Measurements from ENCODE around the gene PHF11. TPM values are rescaled to one million over a fixed set of nuclear protein-coding genes. Genes with fewer than 3 reads are reported as not detected.

Gene PHF11
- total RNA-seq, 4 donors from 2014 or later = 4.2 to 32.1 (median 18.7) TPM

- in situ Hi-C loops (cut with MboI; ENCODE audit: low pct_ligation_motif_present in 1 of 4, low pct_unique_long_range_greater_than_20kb in 1 of 4, low sequenced_read_pairs in 3 of 4) = no loop called here
- TF ChIP-seq POLR2AphosphoS5 (IDR thresholded peaks at IDR 0.05) (no peak), POLR2A (IDR thresholded peaks at IDR 0.05) (no peak), EP300 (IDR thresholded peaks at IDR 0.05; ENCODE audit: low read depth) (no peak)
- TF ChIP-seq, protein P1, sequence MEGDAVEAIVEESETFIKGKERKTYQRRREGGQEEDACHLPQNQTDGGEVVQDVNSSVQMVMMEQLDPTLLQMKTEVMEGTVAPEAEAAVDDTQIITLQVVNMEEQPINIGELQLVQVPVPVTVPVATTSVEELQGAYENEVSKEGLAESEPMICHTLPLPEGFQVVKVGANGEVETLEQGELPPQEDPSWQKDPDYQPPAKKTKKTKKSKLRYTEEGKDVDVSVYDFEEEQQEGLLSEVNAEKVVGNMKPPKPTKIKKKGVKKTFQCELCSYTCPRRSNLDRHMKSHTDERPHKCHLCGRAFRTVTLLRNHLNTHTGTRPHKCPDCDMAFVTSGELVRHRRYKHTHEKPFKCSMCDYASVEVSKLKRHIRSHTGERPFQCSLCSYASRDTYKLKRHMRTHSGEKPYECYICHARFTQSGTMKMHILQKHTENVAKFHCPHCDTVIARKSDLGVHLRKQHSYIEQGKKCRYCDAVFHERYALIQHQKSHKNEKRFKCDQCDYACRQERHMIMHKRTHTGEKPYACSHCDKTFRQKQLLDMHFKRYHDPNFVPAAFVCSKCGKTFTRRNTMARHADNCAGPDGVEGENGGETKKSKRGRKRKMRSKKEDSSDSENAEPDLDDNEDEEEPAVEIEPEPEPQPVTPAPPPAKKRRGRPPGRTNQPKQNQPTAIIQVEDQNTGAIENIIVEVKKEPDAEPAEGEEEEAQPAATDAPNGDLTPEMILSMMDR (IDR thresholded peaks at IDR 0.05) = no peak
- no peak for DNase-seq
Measured at GRCh38 chr13:49456156-49456555, 39.6 kb upstream of the PHF11 start.

GRCh38 chr13:49457221-49457620 lies 38.5 kb upstream of the PHF11 start:
- WGBS, 2 donors (ENCODE audit: low coverage in 1 of 2) = 75 to 81% methylated on average over 7 of the region's 7 CpGs
- no peak for DNase-seq
- Histone ChIP-seq H3K4me3 (no peak overlapping the region), H3K36me3 (peaks cover 0 to 23% (median 10%) of the 10 kb centered on the region in 4 donors), H3K4me1 (peaks cover 0 to 28% (median 1%) of the 10 kb centered on the region in 4 donors), H3K9me3 (no peaks in the 10 kb centered on the region), H3K27ac (no peak overlapping the region), H3K27me3 (no peaks in the 10 kb centered on the region)
- in situ Hi-C loops (cut with MboI; ENCODE audit: low pct_ligation_motif_present in 1 of 4, low pct_unique_long_range_greater_than_20kb in 1 of 4, low sequenced_read_pairs in 3 of 4) = no loop called here
- TF ChIP-seq POLR2A (IDR thresholded peaks at IDR 0.05) (no peak), EP300 (IDR thresholded peaks at IDR 0.05; ENCODE audit: low read depth) (no peak), POLR2AphosphoS5 (IDR thresholded peaks at IDR 0.05) (no peak)
- TF ChIP-seq, protein P1 (IDR thresholded peaks at IDR 0.05) = no peak
- intact Hi-C loops (cut with DNase I; ENCODE audit: low total_unique reads) = no loop called here

More at GRCh38 chr13:49456156-49456555, 39.6 kb upstream of the PHF11 start:
- Histone ChIP-seq H3K9me3 (no peaks in the 10 kb centered on the region), H3K4me3 (no peak overlapping the region), H3K36me3 (peaks cover 0 to 12% (median 3%) of the 10 kb centered on the region in 4 donors), H3K27ac (no peak overlapping the region), H3K4me1 (peaks cover 0 to 28% (median 1%) of the 10 kb centered on the region in 4 donors), H3K27me3 (no peaks in the 10 kb centered on the region)
- intact Hi-C loops (cut with DNase I; ENCODE audit: low total_unique reads) = no loop called here
- WGBS, 2 donors (ENCODE audit: low coverage in 1 of 2) = 79 to 95% methylated on average over 1 of the region's 1 CpG

GRCh38 chr13:49459580-49459979 lies 36.2 kb upstream of the PHF11 start:
- Histone ChIP-seq H3K27ac (no peak overlapping the region), H3K9me3 (peaks cover 0 to 10% of the 10 kb centered on the region in 2 donors), H3K36me3 (peaks cover 0 to 44% (median 16%) of the 10 kb centered on the region in 4 donors), H3K27me3 (no peaks in the 10 kb centered on the region), H3K4me3 (no peak overlapping the region), H3K4me1 (peaks cover 0 to 20% (median 0%) of the 10 kb centered on the region in 4 donors)
- intact Hi-C loops (cut with DNase I; ENCODE audit: low total_unique reads) (no loop called here), in situ Hi-C loops (cut with MboI; ENCODE audit: low pct_ligation_motif_present in 1 of 4, low pct_unique_long_range_greater_than_20kb in 1 of 4, low sequenced_read_pairs in 3 of 4) (no loop called here)
- TF ChIP-seq POLR2A (IDR thresholded peaks at IDR 0.05) (no peak), EP300 (IDR thresholded peaks at IDR 0.05; ENCODE audit: low read depth) (no peak), POLR2AphosphoS5 (IDR thresholded peaks at IDR 0.05) (no peak)
- TF ChIP-seq, protein P1 (IDR thresholded peaks at IDR 0.05) = no peak
- 73 to 79% methylated on average over 1 of the region's 1 CpG for WGBS, 2 donors (ENCODE audit: low coverage in 1 of 2)
- no peak for DNase-seq

DNA sequence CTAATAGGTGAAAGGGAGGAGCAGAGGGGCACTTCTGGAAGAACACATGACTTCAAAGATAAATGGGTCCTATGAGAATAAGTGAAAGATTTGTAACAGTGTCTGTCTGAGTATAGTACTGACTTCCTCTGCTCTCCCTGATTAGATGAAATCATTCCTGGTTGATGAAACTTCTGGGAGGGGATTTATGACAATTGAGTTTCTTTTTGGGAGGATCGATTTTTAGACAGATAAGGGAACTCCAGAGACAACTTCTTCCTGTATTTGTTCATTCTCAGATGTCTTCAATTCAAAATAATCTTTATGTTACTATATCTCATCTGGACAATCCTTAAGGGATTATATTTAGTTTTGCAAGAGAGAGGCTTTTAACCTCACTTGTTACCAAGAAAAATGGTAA lies 31.7 kb upstream of the PHF11 start:
- intact Hi-C loops (cut with DNase I; ENCODE audit: low total_unique reads) (no loop called here), in situ Hi-C loops (cut with MboI; ENCODE audit: low pct_ligation_motif_present in 1 of 4, low pct_unique_long_range_greater_than_20kb in 1 of 4, low sequenced_read_pairs in 3 of 4) (no loop called here)
- Histone ChIP-seq H3K4me3 (no peak overlapping the region), H3K27ac (no peak overlapping the region), H3K36me3 (peaks cover 0 to 53% (median 18%) of the 10 kb centered on the region in 4 donors), H3K27me3 (no peaks in the 10 kb centered on the region), H3K4me1 (peaks cover 0 to 5% (median 0%) of the 10 kb centered on the region in 4 donors), H3K9me3 (peaks cover 0 to 10% of the 10 kb centered on the region in 2 donors)
- 75 to 89% methylated on average over 1 of the region's 1 CpG for WGBS, 2 donors (ENCODE audit: low coverage in 1 of 2)
- no peak for DNase-seq
- TF ChIP-seq EP300 (IDR thresholded peaks at IDR 0.05; ENCODE audit: low read depth) = no peak
- no peak for TF ChIP-seq POLR2AphosphoS5 (IDR thresholded peaks at IDR 0.05)
- TF ChIP-seq POLR2A (IDR thresholded peaks at IDR 0.05) = no peak
- TF ChIP-seq, protein P1 (IDR thresholded peaks at IDR 0.05) = no peak

Measured in transverse colon (tissue), 4 donors.